Psoas muscle (tissue), 8 donors: ENCODE measurements around the gene ZNF532. TPM values are rescaled to one million over a fixed set of nuclear protein-coding genes. Genes with fewer than 3 reads are reported as not detected.
A peak's percentile ranks its signal among the peaks of the same experiment; 100 is the strongest.

Experiments used
- ATAC-seq, 4 donors: fragments of 200-7000 bp; cut with Tn5 transposase; one replicate each; pipeline ENCODE4 v1.9.1; 2020; ENCODE audit warnings: moderate library complexity in 3 of 4, mild to moderate bottlenecking in 2 of 4
- DNase-seq, 2 donors: peaks; one replicate each; pipeline ENCODE4 v3.0.0-alpha.2; 2020
- H3K27ac ChIP-seq: fragments of 200-600 bp; one replicate; pipeline ENCODE4 v1.8.0; 2022
- H3K27me3 ChIP-seq, 3 donors: fragments of 200-600 bp in 1 of 3; one replicate each; pipeline versions ENCODE4 v1.6.1 to v1.8.0; 2013 to 2022; ENCODE audit warnings: low read length in 2 of 3, mild to moderate bottlenecking in 2 of 3, moderate library complexity in 1 of 3; ENCODE audit not compliant: insufficient read depth in 3 of 3
- H3K36me3 ChIP-seq, 2 donors: fragments of 200-600 bp in 1 of 2; one replicate each; pipeline versions ENCODE4 v1.6.1 to v1.8.0; 2013 to 2022; ENCODE audit warnings: low read depth in 1 of 2, mild to moderate bottlenecking in 1 of 2, moderate library complexity in 1 of 2; ENCODE audit not compliant: insufficient read depth in 1 of 2
- H3K4me1 ChIP-seq: fragments of 200-600 bp; one replicate; pipeline ENCODE4 v1.8.0; 2022
- H3K4me3 ChIP-seq: fragments of 200-600 bp; one replicate; pipeline ENCODE4 v1.8.0; 2022; ENCODE audit warnings: mild to moderate bottlenecking
- H3K9me3 ChIP-seq: fragments of 200-600 bp; one replicate; pipeline ENCODE4 v1.8.0; 2022
- WGBS, 3 donors: extraction: QIAGEN DNeasy Blood & Tissue Kit; methylation state at CpG; one replicate each; pipeline versions ENCODE4 v1.1.6 to v1.1.7; 2013; 5-methylcytosine and 5-hydroxymethylcytosine counted together
- intact Hi-C, 2 donors: fragments of 100-400 bp; cut with DNase I; formaldehyde crosslinking; loops; one replicate each; pipeline versions ENCODE4 v1.11.0 to v1.14.2; 2022
- polyA plus RNA-seq, 3 donors: library from polyadenylated mRNA; stranded (reverse); fragments of 200-250 nt; gene quantifications; one replicate each; pipeline ENCODE4 v1.2.3, GENCODE V29; 2013
- total RNA-seq, 4 donors: library from RNA; stranded (reverse); fragmentation: NEBNext Ultra II Directional in 2 of 4; extraction: Animal tissue kit (Norgen Biotek cat#: 25700) in 2 of 4; gene quantifications; one replicate each; pipeline versions ENCODE4 v1.2.1 to v1.2.4, GENCODE V29; 2021 to 2023
- TF ChIP-seq, protein P1 (sequence below): fragments of 200-600 bp; IDR thresholded peaks from one replicate; pipeline ENCODE4 v1.8.0; 2022; ENCODE audit warnings: antibody characterized with exemption
- donor health status: healthy with polysubstance abuse.
- donor health status: DM: no; HTN: no; CAD: no; lungs with moderate emphysema.
- donor health status: Bipolar disorder and iron deficiency.
- donor health status: healthy.
- donor health status: DM: yes; HTN: yes; CAD: no.
- donor health status: DM: no; HTN: no; CAD: no.
- donor health status: DM: no; HTN: no; CAD: no.
- donor health status: DM: yes; HTN: yes; CAD: no.

ZNF532 gene
- total and polyA plus RNA-seq, 7 donors = 13.6 to 105 (median 68.8) TPM

DNA sequence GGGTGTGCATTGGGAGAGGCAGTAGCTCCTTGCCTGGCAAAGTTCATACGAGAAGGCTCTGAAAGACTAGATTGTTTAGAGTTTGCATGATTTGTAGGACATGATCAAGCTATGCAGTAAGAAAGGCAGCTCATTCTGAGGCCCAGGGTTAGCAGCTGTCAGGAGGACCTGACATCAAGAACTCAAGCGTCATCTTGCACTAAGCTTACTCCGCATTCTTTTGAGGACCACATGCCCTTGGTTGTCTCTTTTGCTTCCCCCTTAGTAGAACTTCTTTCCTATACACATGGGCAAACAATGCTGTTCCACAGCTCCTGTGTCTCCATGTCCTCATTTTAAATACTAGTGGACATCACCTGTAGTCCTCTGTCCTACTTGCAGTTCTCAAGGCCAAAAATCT is 14.0 kb downstream of the ZNF532 start:
- DNase-seq (no peak), ATAC-seq (peak; percentile 8 to 38 (median 20))
- no peaks in the 10 kb centered on the region for H3K27me3 ChIP-seq
- 71 to 87% (median 73%) methylated on average over 3 of the region's 3 CpGs for WGBS, 3 donors
- no peaks in the 10 kb centered on the region for H3K9me3 ChIP-seq
- peaks cover 46% of the 10 kb centered on the region for H3K4me1 ChIP-seq
- TF ChIP-seq, protein P1, sequence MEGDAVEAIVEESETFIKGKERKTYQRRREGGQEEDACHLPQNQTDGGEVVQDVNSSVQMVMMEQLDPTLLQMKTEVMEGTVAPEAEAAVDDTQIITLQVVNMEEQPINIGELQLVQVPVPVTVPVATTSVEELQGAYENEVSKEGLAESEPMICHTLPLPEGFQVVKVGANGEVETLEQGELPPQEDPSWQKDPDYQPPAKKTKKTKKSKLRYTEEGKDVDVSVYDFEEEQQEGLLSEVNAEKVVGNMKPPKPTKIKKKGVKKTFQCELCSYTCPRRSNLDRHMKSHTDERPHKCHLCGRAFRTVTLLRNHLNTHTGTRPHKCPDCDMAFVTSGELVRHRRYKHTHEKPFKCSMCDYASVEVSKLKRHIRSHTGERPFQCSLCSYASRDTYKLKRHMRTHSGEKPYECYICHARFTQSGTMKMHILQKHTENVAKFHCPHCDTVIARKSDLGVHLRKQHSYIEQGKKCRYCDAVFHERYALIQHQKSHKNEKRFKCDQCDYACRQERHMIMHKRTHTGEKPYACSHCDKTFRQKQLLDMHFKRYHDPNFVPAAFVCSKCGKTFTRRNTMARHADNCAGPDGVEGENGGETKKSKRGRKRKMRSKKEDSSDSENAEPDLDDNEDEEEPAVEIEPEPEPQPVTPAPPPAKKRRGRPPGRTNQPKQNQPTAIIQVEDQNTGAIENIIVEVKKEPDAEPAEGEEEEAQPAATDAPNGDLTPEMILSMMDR = no peak
- intact Hi-C loops = no loop called here
- H3K4me3 ChIP-seq = no peak overlapping the region
- H3K27ac ChIP-seq = no peak overlapping the region
- peaks cover 3 to 74% of the 10 kb centered on the region in 2 donors for H3K36me3 ChIP-seq

DNA sequence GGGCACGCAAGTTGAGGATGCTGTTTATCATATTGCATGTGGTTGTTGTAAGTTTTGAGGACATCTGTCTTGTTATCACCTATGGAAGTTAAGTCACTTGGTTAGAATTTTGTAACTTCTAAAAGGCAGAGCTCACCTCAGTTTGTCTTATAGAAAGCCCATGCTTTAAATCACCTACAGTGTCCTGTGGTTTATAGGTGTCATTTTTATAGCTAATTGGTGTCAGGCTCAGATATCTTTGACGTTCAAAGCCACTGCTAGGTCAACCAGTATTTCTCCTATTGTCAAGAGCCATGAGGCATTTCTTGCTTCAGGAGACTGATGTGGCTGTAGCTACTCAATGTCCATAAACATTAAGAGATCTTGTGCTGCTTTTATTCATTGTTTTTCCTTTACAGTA is 16.8 kb downstream of the ZNF532 start:
- H3K27ac ChIP-seq = no peak overlapping the region
- H3K9me3 ChIP-seq = no peaks in the 10 kb centered on the region
- H3K36me3 ChIP-seq = peaks cover 0 to 74% of the 10 kb centered on the region in 2 donors
- WGBS, 3 donors = 55 to 74% (median 60%) methylated on average over 2 of the region's 2 CpGs
- H3K27me3 ChIP-seq = no peaks in the 10 kb centered on the region
- no peak overlapping the region for H3K4me3 ChIP-seq
- TF ChIP-seq, protein P1 = no peak
- intact Hi-C loops = no loop called here
- DNase-seq = no peak
- H3K4me1 ChIP-seq = peaks cover 36% of the 10 kb centered on the region
- ATAC-seq = peak in 1 of 4 donors; percentile 26

DNA sequence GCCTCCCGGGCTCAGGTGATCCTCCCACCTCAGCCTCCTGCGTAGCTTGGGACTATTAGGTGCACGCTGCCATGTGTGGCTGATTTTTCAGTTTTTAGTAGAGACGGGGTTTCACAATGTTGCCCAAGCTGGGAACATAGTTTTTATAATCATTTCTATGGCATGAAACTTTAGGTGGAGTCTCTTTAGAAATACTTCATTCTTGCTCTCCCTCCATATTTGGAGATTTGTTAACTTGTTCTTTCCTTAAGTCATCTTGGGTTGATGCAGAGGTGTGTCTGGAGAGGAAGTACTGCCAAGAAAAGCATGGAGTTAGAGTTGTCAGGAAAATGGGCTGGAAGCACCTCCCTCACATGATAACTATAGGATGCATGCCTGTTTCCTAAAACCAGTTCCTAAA is 17.4 kb downstream of the ZNF532 start:
- TF ChIP-seq, protein P1 = no peak
- peaks cover 3 to 72% of the 10 kb centered on the region in 2 donors for H3K36me3 ChIP-seq
- no peaks in the 10 kb centered on the region for H3K9me3 ChIP-seq
- DNase-seq (no peak), ATAC-seq (no peak)
- intact Hi-C loops = no loop called here
- H3K27me3 ChIP-seq = no peaks in the 10 kb centered on the region
- no peak overlapping the region for H3K4me3 ChIP-seq
- peaks cover 32% of the 10 kb centered on the region for H3K4me1 ChIP-seq
- H3K27ac ChIP-seq = no peak overlapping the region
- 95 to 98% (median 96%) methylated on average over 4 of the region's 4 CpGs for WGBS, 3 donors

DNA sequence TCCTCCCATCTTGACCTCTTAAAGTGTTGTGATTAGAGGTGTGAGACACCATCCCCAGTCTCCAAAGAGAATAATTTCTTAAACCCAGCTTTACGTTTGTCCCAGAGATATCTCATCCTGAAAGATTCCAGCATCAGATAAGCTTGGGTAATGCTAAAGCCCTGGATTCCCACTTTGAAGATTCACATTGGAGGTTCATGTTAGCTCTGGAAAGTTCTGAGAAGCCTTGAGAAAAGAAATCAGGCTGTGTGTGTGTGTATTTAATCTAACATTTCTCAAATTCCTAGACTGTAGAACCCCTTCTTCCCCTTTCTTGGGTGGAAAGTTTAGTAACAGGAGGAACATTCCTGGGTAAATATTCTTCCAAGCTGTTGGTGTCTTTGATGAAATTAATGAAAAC is 18.0 kb downstream of the ZNF532 start:
- H3K4me1 ChIP-seq = peaks cover 26% of the 10 kb centered on the region
- no peaks in the 10 kb centered on the region for H3K27me3 ChIP-seq
- WGBS, 3 donors = 50 to 67% (median 57%) methylated on average over 1 of the region's 1 CpG
- DNase-seq (no peak), ATAC-seq (no peak)
- intact Hi-C loops = no loop called here
- TF ChIP-seq, protein P1 = no peak
- H3K9me3 ChIP-seq = no peaks in the 10 kb centered on the region
- no peak overlapping the region for H3K4me3 ChIP-seq
- no peak overlapping the region for H3K27ac ChIP-seq
- peaks cover 3 to 72% of the 10 kb centered on the region in 2 donors for H3K36me3 ChIP-seq

DNA sequence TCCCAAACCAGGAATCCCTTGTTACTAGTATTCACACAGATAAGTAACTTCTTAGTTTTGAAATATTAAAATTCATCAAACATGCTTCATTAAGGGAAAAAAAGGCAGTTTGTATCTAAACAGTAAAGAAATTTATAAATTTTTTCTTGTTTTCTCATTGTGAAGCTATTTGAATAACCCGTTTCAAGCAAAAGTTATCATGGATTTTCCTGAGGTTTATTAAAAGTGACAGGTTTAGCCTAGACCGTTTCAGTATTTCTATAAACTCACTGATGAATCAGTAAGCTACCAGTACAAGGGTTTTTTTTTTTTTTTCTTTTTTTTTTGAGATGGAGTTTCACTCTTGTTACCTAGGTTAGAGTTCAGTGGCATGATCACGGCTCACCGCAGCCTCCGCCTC is 20.0 kb downstream of the ZNF532 start:
- 96 to 97% (median 96%) methylated on average over 5 of the region's 5 CpGs for WGBS, 3 donors
- no peaks in the 10 kb centered on the region for H3K27me3 ChIP-seq
- DNase-seq (no peak), ATAC-seq (no peak)
- no peak overlapping the region for H3K27ac ChIP-seq
- H3K36me3 ChIP-seq = peaks cover 3 to 69% of the 10 kb centered on the region in 2 donors
- no peak overlapping the region for H3K4me3 ChIP-seq
- TF ChIP-seq, protein P1 = no peak
- peaks cover 22% of the 10 kb centered on the region for H3K4me1 ChIP-seq
- intact Hi-C loops = no loop called here
- H3K9me3 ChIP-seq = no peaks in the 10 kb centered on the region
